Panc1 (cell line): ENCODE measurements around the gene WLS. TPM values are rescaled to one million over a fixed set of nuclear protein-coding genes. Genes with fewer than 3 reads are reported as not detected.

Experiments
- ATAC-seq: fragments of 200-7000 bp; cut with Tn5 transposase; 2 replicates; pipeline ENCODE4 v1.9.1; 2020; ENCODE audit warnings: mild to moderate bottlenecking, moderate library complexity
- BruUV-seq: library from RNA; stranded (reverse); fragments of 400-500 nt; replicated peaks from 2 replicates; lab custom pipeline; 2021; lab: Mats Ljungman, UMichigan
- CTCF ChIA-PET: fragments of 300-600 bp; sonication (Branson Sonifier 250); formaldehyde crosslinking; loops from one replicate; lab custom pipeline; 2022; ENCODE audit warnings: antibody characterized with exemption; lab: Charles Lee
- POLR2A ChIA-PET: fragments of 300-600 bp; sonication (Branson Sonifier 250); formaldehyde crosslinking; loops from one replicate; lab custom pipeline; 2022; ENCODE audit warnings: antibody characterized with exemption; lab: Charles Lee
- DNase-seq: peaks from one replicate; pipeline ENCODE4 v3.0.0-alpha.2; 2010; ENCODE audit warnings: low read depth, low spot score
- H3K27ac ChIP-seq: 2 replicates; pipeline ENCODE4 v1.5.1; 2011; ENCODE audit warnings: mild to moderate bottlenecking, low read length, inconsistent platforms
- H3K27me3 ChIP-seq: fragments of 200-500 bp; sonication (Bioruptor generic); 2 replicates; pipeline ENCODE4 v1.6.0; 2014; ENCODE audit warnings: low read length, inconsistent platforms; ENCODE audit not compliant: control insufficient read depth, insufficient read depth
- H3K36me3 ChIP-seq: fragments of 200-500 bp; sonication (Bioruptor generic); 2 replicates; pipeline ENCODE4 v1.5.1; 2014; ENCODE audit warnings: inconsistent platforms, mild to moderate bottlenecking, low read length, moderate library complexity; ENCODE audit not compliant: control insufficient read depth, insufficient read depth
- H3K4me1 ChIP-seq: 2 replicates; pipeline ENCODE4 v1.5.1; 2011; ENCODE audit warnings: inconsistent platforms, mild to moderate bottlenecking, low read length, moderate library complexity; ENCODE audit not compliant: control insufficient read depth, insufficient read depth
- H3K4me3 ChIP-seq, 2 experiments: 2 replicates each; pipeline ENCODE4 v1.5.1; 2011 to 2012; ENCODE audit warnings: low read depth in 2 of 2, low read length in 2 of 2, mild to moderate bottlenecking in 2 of 2, inconsistent platforms in 1 of 2, moderate library complexity in 1 of 2
- H3K9me3 ChIP-seq: fragments of 200-500 bp; sonication (Bioruptor generic); 2 replicates; pipeline ENCODE4 v1.5.1; 2014; ENCODE audit warnings: low read depth, mild to moderate bottlenecking, inconsistent platforms, low read length, moderate library complexity; ENCODE audit not compliant: control insufficient read depth, insufficient read depth
- CTCF ChIP-seq: fragments of 450-650 bp; IDR thresholded peaks from 2 replicates; pipeline ENCODE4 v1.5.1; 2017; ENCODE audit warnings: mild to moderate bottlenecking
- POLR2AphosphoS5 ChIP-seq: IDR thresholded peaks from 2 replicates; pipeline ENCODE4 v1.6.1; 2012; ENCODE audit warnings: mild to moderate bottlenecking, low read depth, low read length, moderate library complexity
- REST ChIP-seq, 2 experiments: IDR thresholded peaks; 2 replicates each; pipeline ENCODE4 v1.6.1; 2011 to 2012; ENCODE audit warnings: low read depth in 2 of 2, control low read depth in 1 of 2, low read length in 1 of 2, mild to moderate bottlenecking in 1 of 2, moderate library complexity in 1 of 2; ENCODE audit not compliant: insufficient read depth in 1 of 2
- SIN3A ChIP-seq: IDR thresholded peaks from 2 replicates; pipeline ENCODE4 v1.6.1; 2012; ENCODE audit warnings: low read depth, mild to moderate bottlenecking, low read length, moderate library complexity, borderline replicate concordance; ENCODE audit not compliant: insufficient read depth
- TCF7L2 ChIP-seq: IDR thresholded peaks from 2 replicates; pipeline ENCODE4 v1.6.1; 2011; ENCODE audit warnings: mild to moderate bottlenecking, low read depth, low read length, inconsistent platforms
- in situ Hi-C: cut with HindIII; loops from 2 replicates; pipeline ENCODE4 v1.10.0; 2016; ENCODE audit warnings: low sequenced_read_pairs, low pct_unique_long_range_greater_than_20kb
- intact Hi-C: fragments of 100-400 bp; cut with micrococcal nuclease; formaldehyde crosslinking; loops from one replicate; pipeline ENCODE4 v1.10.0; 2022; ENCODE audit not compliant: unreplicated experiment
- total RNA-seq: library from RNA; stranded (reverse); gene quantifications from one replicate; pipeline ENCODE4 v1.2.1, GENCODE V29; 2021; ENCODE audit not compliant: unreplicated experiment

The WLS gene
- total RNA-seq, 1 experiment from 2014 or later, result 29.6 TPM

GRCh38 chr1:68199603-68200002 is 32.7 kb downstream of the WLS start:
- in situ Hi-C loops, result no loop called here
- CTCF ChIA-PET, result no interaction called here

GRCh38 chr1:68198752-68199151 is 33.6 kb downstream of the WLS start:
- ChIA-PET CTCF (interaction anchor here (0.6 kb wide), 1 partner anchor 82 kb away, joined by 3 read pairs; no protein-coding TSS in a partner anchor), POLR2A (no interaction called here)
- Histone ChIP-seq H3K4me3 (no peak overlapping the region), H3K27me3 (no peaks in the 10 kb centered on the region), H3K9me3 (no peaks in the 10 kb centered on the region), H3K4me1 (no peaks in the 10 kb centered on the region), H3K36me3 (no peaks in the 10 kb centered on the region), H3K27ac (no peak overlapping the region)
- no TSS peak for BruUV-seq
- TF ChIP-seq REST (IDR thresholded peaks at IDR 0.05; ENCODE audit: insufficient read depth in 1 of 2, low read depth in 2 of 2, low read length in 1 of 2) (no peak), SIN3A (no peak), POLR2AphosphoS5 (no peak), TCF7L2 (no peak)
- no peak for ATAC-seq
- DNase-seq, result no peak
- intact Hi-C loops (no loop called here), in situ Hi-C loops (no loop called here)

More at GRCh38 chr1:68199603-68200002, 32.7 kb downstream of the WLS start:
- Histone ChIP-seq H3K4me3 (no peak overlapping the region), H3K27ac (no peak overlapping the region), H3K4me1 (no peaks in the 10 kb centered on the region), H3K36me3 (no peaks in the 10 kb centered on the region), H3K27me3 (no peaks in the 10 kb centered on the region), H3K9me3 (no peaks in the 10 kb centered on the region)
- BruUV-seq, result no TSS peak
- TF ChIP-seq POLR2AphosphoS5 (no peak), CTCF (no peak), SIN3A (no peak), TCF7L2 (no peak)
- ATAC-seq (no peak), DNase-seq (no peak)
- intact Hi-C loops, result no loop called here
- POLR2A ChIA-PET, result no interaction called here

- DNase-seq (peak; percentile 78), ATAC-seq (peak; percentile 53; the same call in 1 of the 2 replicates)
- Histone ChIP-seq H3K9me3 (no peaks in the 10 kb centered on the region), H3K4me3 (no peak overlapping the region), H3K27me3 (no peaks in the 10 kb centered on the region), H3K4me1 (no peaks in the 10 kb centered on the region), H3K27ac (no peak overlapping the region), H3K36me3 (no peaks in the 10 kb centered on the region)
- intact Hi-C loops, result no loop called here
- ChIA-PET POLR2A (no interaction called here), CTCF (no interaction called here)
- BruUV-seq, result no TSS peak
- in situ Hi-C loops, result no loop called here
- no peak for TF ChIP-seq CTCF
- no peak for TF ChIP-seq SIN3A
- TF ChIP-seq TCF7L2, result no peak
- TF ChIP-seq REST (IDR thresholded peaks at IDR 0.05; ENCODE audit: insufficient read depth in 1 of 2, low read depth in 2 of 2, low read length in 1 of 2), result no peak
- no peak for TF ChIP-seq POLR2AphosphoS5
Measured at GRCh38 chr1:68197891-68198290, 34.4 kb downstream of the WLS start.
